Transverse colon (tissue), 4 donors: ENCODE measurements around the gene DCST2. TPM values are rescaled to one million over a fixed set of nuclear protein-coding genes. Genes with fewer than 3 reads are reported as not detected.

Experiments used
- DNase-seq: peaks from one replicate; pipeline ENCODE4 v3.0.0-alpha.2; 2019
- H3K27ac ChIP-seq, 4 donors: fragments of 200-600 bp; sonication (generic); 2 replicates each; pipeline ENCODE4 v1.5.1; 2016 to 2018; ENCODE audit warnings: inconsistent platforms in 4 of 4
- H3K27me3 ChIP-seq: fragments of 200-600 bp; sonication (generic); 2 replicates; pipeline ENCODE4 v1.5.1; 2017; ENCODE audit warnings: inconsistent platforms
- H3K36me3 ChIP-seq, 4 donors: fragments of 200-600 bp; sonication (generic); 2 replicates each; pipeline ENCODE4 v1.5.1; 2017 to 2019; ENCODE audit warnings: inconsistent platforms in 4 of 4
- H3K4me1 ChIP-seq, 4 donors: fragments of 200-600 bp; sonication (generic); 2 replicates each; pipeline ENCODE4 v1.5.1; 2017 to 2020; ENCODE audit warnings: inconsistent platforms in 4 of 4
- H3K4me3 ChIP-seq, 4 donors: fragments of 200-600 bp; sonication (generic); 1 replicate in 1 of 4; 2 replicates in 3 of 4; pipeline versions ENCODE4 v1.5.1 to v1.6.1; 2017 to 2019; ENCODE audit warnings: inconsistent platforms in 4 of 4
- H3K9me3 ChIP-seq, 2 donors: fragments of 200-600 bp; sonication (generic); 2 replicates each; pipeline ENCODE4 v1.5.1; 2017 to 2019; ENCODE audit warnings: inconsistent platforms in 2 of 2
- EP300 ChIP-seq: sonication (generic); formaldehyde crosslinking; IDR thresholded peaks from one replicate; pipeline ENCODE4 v1.6.1; 2017; ENCODE audit warnings: antibody characterized with exemption, low read depth
- POLR2A ChIP-seq: fragments of 450-650 bp; IDR thresholded peaks from one replicate; pipeline ENCODE4 v1.6.1; 2016; ENCODE audit warnings: antibody characterized with exemption, mild to moderate bottlenecking, moderate library complexity
- POLR2AphosphoS5 ChIP-seq, 3 donors: sonication (generic); formaldehyde crosslinking; IDR thresholded peaks; one replicate each; pipeline ENCODE4 v1.6.1; 2016; ENCODE audit warnings: antibody characterized with exemption in 3 of 3
- WGBS, 2 donors: methylation state at CpG; one replicate each; pipeline ENCODE4 v1.1.5; 2018; ENCODE audit warnings: low coverage in 1 of 2; 5-methylcytosine and 5-hydroxymethylcytosine counted together
- in situ Hi-C, 4 donors: fragments of 200-750 bp; cut with MboI; loops; one replicate each; pipeline versions ENCODE4 v1.15.0 to v1.15.1; 2017; ENCODE audit warnings: low sequenced_read_pairs in 3 of 4, low pct_ligation_motif_present in 1 of 4, low pct_unique_long_range_greater_than_20kb in 1 of 4
- intact Hi-C: fragments of 100-400 bp; cut with DNase I; formaldehyde crosslinking; loops from one replicate; pipeline ENCODE4 v1.15.1; 2023; ENCODE audit warnings: low total_unique reads
- total RNA-seq, 4 donors: library from RNA; depleted of rRNA; stranded (reverse); fragments of >200 nt; gene quantifications; one replicate each; pipeline ENCODE4 v1.1.0, GENCODE V29; 2016
- TF ChIP-seq, protein P1 (sequence below), 5 experiments: fragments of 200-600 bp in 3 of 5; fragments of 450-650 bp in 2 of 5; sonication (generic) in 3 of 5; IDR thresholded peaks; 1 replicate in 2 of 5; 2 replicates in 3 of 5; pipeline ENCODE4 v1.5.1; 2016 to 2017; ENCODE audit warnings: antibody characterized with exemption in 5 of 5, inconsistent platforms in 3 of 5, mild to moderate bottlenecking in 2 of 5, moderate library complexity in 1 of 5

The DCST2 gene
- total RNA-seq, 4 donors from 2014 or later = 1.9 to 4.6 (median 4.5) TPM; not detected in 1

DNA sequence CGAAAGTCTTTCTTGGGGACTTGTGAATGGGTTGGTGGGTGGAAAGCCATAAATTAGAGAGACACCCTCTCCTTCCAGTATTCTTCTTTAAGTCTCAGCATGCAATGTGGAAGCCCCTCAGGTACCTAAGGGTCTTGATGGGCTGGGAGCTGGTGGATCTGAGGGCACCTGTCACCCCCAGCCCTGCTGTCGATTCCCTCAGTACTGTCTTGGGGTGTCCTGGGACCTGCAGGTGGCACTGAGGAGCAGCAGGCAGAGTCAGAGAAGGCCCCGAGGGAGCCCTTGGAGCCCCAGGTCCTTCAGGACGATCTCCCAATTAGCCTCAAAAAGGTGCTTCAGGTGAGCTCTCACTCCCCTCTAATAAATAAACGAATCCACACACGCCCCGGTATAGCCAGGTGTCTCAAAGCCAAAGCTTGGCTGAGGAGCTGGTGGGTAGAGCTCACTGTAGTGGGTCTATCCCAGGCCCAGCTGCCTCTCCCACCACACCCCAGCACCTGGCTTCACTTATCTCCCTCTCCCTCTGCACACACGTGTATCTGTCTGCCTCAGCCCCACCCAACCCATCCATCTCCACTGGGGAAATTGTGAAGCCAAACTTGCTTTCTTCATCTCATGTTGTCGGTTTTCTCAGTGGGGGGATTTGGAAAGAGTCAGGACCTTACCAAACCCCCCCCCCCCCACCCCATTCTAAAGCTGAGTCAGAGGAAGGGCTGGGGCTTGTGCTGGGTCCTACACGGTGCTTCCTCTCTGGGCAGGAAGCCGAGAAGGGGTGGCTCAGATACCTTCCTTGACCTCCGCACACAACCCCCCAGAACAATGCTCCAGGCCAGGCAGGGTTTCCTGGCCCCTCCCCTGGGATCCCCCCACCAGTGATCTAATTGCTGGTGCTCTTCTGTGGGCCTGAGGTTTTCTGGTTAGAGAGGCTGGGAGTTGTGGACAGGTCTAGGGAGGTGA lies 19.1 kb upstream of the DCST2 start:
- Histone ChIP-seq H3K4me3 (peak overlapping the region in 3 of 4 donors; percentile 53 to 72 (median 62)), H3K9me3 (no peaks in the 10 kb centered on the region), H3K36me3 (peaks cover 0 to 24% (median 0%) of the 10 kb centered on the region in 4 donors), H3K27ac (peak overlapping the region; percentile 91 to 99 (median 94)), H3K4me1 (peaks cover 15 to 41% (median 26%) of the 10 kb centered on the region in 4 donors), H3K27me3 (no peaks in the 10 kb centered on the region)
- intact Hi-C loops (no loop called here), in situ Hi-C loops (loop anchor here in 3 of 4 donors (25.0 kb wide), 1 partner anchor 90 kb away; the partner anchor contains the start of genes CKS1B (in 3 of the 3), PBXIP1 (in 3 of the 3), PYGO2 (in 3 of the 3) and SHC1 (in 3 of the 3))
- peak; percentile 48 for DNase-seq
- TF ChIP-seq, protein P1, sequence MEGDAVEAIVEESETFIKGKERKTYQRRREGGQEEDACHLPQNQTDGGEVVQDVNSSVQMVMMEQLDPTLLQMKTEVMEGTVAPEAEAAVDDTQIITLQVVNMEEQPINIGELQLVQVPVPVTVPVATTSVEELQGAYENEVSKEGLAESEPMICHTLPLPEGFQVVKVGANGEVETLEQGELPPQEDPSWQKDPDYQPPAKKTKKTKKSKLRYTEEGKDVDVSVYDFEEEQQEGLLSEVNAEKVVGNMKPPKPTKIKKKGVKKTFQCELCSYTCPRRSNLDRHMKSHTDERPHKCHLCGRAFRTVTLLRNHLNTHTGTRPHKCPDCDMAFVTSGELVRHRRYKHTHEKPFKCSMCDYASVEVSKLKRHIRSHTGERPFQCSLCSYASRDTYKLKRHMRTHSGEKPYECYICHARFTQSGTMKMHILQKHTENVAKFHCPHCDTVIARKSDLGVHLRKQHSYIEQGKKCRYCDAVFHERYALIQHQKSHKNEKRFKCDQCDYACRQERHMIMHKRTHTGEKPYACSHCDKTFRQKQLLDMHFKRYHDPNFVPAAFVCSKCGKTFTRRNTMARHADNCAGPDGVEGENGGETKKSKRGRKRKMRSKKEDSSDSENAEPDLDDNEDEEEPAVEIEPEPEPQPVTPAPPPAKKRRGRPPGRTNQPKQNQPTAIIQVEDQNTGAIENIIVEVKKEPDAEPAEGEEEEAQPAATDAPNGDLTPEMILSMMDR (IDR thresholded peaks at IDR 0.05) = peak in 4 of 5 experiments; percentile 28 to 47 (median 30)
- no peak for TF ChIP-seq EP300
- 28 to 42% methylated on average over 5 to 10 of the region's 12 CpGs for WGBS, 2 donors

DNA sequence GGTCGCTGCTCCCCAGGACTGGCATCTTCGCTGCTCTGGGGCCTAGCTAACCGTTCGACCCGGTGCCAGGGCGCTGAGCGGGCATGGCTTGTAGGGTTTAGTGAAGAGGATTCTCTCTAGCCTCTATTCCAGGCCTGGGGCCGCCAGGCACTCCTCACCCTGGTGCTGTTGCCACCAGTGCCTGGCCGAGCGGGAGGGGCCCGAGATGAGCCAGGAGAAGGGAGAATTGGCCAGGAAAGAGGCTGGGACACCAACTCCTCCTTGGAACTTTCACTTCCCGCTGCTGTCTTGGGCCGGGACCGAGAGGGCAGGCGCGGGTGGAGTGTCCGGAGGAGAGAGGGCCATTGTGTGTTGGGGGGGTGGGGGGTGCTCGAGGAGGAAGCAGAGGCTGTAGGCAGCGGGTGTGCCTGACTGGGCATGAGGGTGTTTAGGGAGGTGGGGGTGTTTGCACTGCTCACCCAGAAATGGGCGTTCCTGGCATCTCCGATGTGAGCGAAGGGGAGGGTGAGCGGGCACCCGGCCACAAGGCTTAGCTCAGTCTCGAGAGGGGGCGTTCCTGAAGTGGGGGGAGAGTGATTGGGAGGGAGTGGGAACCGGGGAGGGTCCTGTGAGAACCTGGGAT lies 18.3 kb upstream of the DCST2 start:
- Histone ChIP-seq H3K36me3 (peaks cover 0 to 19% (median 0%) of the 10 kb centered on the region in 4 donors), H3K4me3 (peak overlapping the region; percentile 53 to 72 (median 63)), H3K27me3 (no peaks in the 10 kb centered on the region), H3K27ac (peak overlapping the region; percentile 91 to 99 (median 94)), H3K9me3 (no peaks in the 10 kb centered on the region), H3K4me1 (peaks cover 15 to 41% (median 26%) of the 10 kb centered on the region in 4 donors)
- intact Hi-C loops = no loop called here
- in situ Hi-C loops = loop anchor here in 3 of 4 donors (25.0 kb wide), 1 partner anchor 90 kb away; the partner anchor contains the start of genes CKS1B (in 3 of the 3), PBXIP1 (in 3 of the 3), PYGO2 (in 3 of the 3) and SHC1 (in 3 of the 3)
- TF ChIP-seq, protein P1 (IDR thresholded peaks at IDR 0.05) = no peak
- TF ChIP-seq POLR2A (peak; percentile 20), POLR2AphosphoS5 (IDR thresholded peaks at IDR 0.05) (peak in 2 of 3 donors; percentile 6 to 11)
- peak; percentile 69 for DNase-seq
- 5% methylated on average over 26 of the region's 27 CpGs; no CpG with 5 or more reads in 1 of the 2 donors for WGBS, 2 donors

DNA sequence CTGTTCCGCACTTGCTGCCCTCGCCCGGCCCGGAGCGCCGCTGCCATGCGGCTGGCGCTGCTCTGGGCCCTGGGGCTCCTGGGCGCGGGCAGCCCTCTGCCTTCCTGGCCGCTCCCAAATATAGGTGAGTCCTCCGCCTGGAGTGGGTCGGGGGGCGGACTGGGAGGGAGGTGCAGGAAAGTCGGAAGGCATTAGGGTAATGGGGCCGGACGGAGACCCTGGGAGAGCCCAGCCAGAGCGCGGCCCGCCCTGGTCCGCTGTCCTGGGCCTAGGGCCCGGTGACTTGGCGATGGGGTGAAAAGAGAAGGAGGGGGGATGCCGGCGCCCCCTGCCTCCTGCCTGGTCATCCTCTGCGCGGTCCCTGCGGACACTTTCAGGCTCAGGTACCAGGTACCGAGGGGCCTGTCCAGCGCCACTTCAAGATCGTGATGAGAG lies 17.8 kb upstream of the DCST2 start:
- peak; percentile 39 for TF ChIP-seq POLR2A
- TF ChIP-seq POLR2AphosphoS5 (IDR thresholded peaks at IDR 0.05) = no peak
- no peak for DNase-seq
- Histone ChIP-seq H3K36me3 (peaks cover 0 to 19% (median 0%) of the 10 kb centered on the region in 4 donors), H3K27me3 (no peaks in the 10 kb centered on the region), H3K9me3 (no peaks in the 10 kb centered on the region), H3K4me1 (peaks cover 15 to 41% (median 26%) of the 10 kb centered on the region in 4 donors), H3K4me3 (peak overlapping the region; percentile 53 to 72 (median 63)), H3K27ac (peak overlapping the region; percentile 91 to 99 (median 94))
- 1% methylated on average over 24 of the region's 31 CpGs; no CpG with 5 or more reads in 1 of the 2 donors for WGBS, 2 donors
- intact Hi-C loops (no loop called here), in situ Hi-C loops (loop anchor here in 3 of 4 donors (25.0 kb wide), 1 partner anchor 89 kb away; the partner anchor contains the start of genes CKS1B (in 3 of the 3), PBXIP1 (in 3 of the 3), PYGO2 (in 3 of the 3) and SHC1 (in 3 of the 3))

DNA sequence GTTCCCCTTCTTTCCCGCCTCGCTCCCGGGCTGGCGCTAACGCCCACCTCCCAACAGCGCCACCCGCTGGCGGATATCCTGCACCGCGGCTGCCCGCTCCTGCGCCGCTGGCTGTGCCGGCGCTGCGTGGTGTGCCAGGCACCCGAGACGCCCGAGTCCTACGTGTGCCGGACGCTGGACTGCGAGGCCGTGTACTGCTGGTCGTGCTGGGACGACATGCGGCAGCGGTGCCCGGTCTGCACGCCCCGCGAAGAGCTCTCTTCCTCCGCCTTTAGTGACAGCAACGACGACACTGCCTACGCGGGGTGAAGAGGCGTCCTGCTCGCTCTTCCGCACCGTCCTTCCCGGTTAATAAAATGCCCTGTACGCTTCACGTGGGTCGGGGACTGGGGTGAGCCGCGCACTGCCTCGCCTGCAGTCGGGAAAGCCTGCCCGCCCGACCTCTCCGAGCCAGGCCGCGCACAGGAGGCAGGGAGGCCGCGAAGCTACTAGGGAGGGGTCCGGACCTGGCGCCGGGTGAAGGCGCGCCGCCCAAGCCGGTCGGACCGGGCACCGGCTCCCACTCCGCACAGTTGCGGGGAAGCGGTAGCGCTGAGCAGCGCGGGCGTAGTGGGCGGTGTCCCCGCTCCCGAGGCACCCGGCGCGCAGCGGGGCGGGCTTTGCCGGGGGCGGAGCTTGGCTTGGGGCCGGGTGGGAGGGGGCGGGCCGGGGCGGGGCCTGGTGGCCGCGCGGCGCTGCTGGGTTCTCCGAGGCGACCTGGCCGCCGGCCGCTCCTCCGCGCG lies 17.2 kb upstream of the DCST2 start, which contains the start of gene ADAM15:
Gene ADAM15, plus strand, starts transcription at position 757 of the 782 bp plus-strand sequence. CDS start 71 bp downstream, outside the sequence.
- peak within 1 kb of the TSS; percentile 91 to 99 (median 94) for H3K27ac ChIP-seq
- H3K9me3 ChIP-seq = no peaks in the 10 kb centered on the region
- in situ Hi-C loops (loop anchor here in 3 of 4 donors (25.0 kb wide), 1 partner anchor 88 kb away; the partner anchor contains the start of genes CKS1B (in 3 of the 3), PBXIP1 (in 3 of the 3), PYGO2 (in 3 of the 3) and SHC1 (in 3 of the 3)), intact Hi-C loops (no loop called here)
- H3K27me3 ChIP-seq = no peaks in the 10 kb centered on the region
- peaks cover 15 to 41% (median 26%) of the 10 kb centered on the region in 4 donors for H3K4me1 ChIP-seq
- peak; percentile 92 for DNase-seq
- peak within 1 kb of the TSS; percentile 53 to 72 (median 63) for H3K4me3 ChIP-seq
- TF ChIP-seq EP300 (no peak), POLR2A (peak; percentile 76), POLR2AphosphoS5 (IDR thresholded peaks at IDR 0.05) (peak; percentile 74 to 89 (median 80))
- TF ChIP-seq, protein P1 (IDR thresholded peaks at IDR 0.05) = peak; percentile 93 to 99 (median 95)
- 0% methylated on average over 36 of the region's 99 CpGs; no CpG with 5 or more reads in 1 of the 2 donors for WGBS, 2 donors
- peaks cover 0 to 13% (median 0%) of the 10 kb centered on the region in 4 donors for H3K36me3 ChIP-seq
